ENCODE results near the gene RRP7A. TPM values are rescaled to one million over a fixed set of nuclear protein-coding genes. Genes with fewer than 3 reads are reported as not detected.
"Not testable (repeated sequence)": the region's sequence is repeated elsewhere in the genome, so short reads cannot be mapped to it uniquely, and the experiment has no call there.

RRP7A gene
- total and polyA plus RNA-seq, 12 donors: 10.3 to 53.9 (median 35.7) TPM

DNA sequence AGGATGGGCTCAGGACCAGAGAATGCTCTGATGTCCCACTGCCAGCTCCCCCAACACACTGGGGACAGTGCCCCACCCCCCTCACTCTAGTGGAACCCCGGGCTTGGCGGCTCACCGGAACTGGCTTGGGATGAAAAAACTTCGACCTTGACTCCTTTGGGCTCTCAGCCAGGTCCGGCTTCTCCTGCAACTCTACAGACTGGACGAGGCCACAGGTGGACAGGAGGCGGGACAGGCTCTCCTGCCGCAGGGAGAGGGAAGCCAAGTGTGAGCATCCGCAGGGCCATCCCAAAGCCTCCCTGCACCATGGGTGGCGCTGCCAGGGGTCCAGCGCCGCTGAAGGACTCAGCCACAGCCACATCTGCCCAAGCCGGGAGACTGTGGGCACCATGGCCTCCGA is 3.7 kb downstream of the RRP7A start:
- Histone ChIP-seq H3K27ac (peak overlapping the region in 1 of 5 donors; percentile 29), H3K9me3 (replicated peaks in 1 of 3) (no peaks in the 10 kb centered on the region), H3K27me3 (no peaks in the 10 kb centered on the region), H3K4me1 (replicated peaks in 1 of 2) (peaks cover 0 to 9% of the 10 kb centered on the region in 2 donors), H3K36me3 (replicated peaks in 1 of 2) (peaks cover 0 to 23% of the 10 kb centered on the region in 2 donors), H3K4me3 (no peak overlapping the region)
- TF ChIP-seq POLR2A (IDR thresholded peaks at IDR 0.05): no peak
- TF ChIP-seq, protein P1, sequence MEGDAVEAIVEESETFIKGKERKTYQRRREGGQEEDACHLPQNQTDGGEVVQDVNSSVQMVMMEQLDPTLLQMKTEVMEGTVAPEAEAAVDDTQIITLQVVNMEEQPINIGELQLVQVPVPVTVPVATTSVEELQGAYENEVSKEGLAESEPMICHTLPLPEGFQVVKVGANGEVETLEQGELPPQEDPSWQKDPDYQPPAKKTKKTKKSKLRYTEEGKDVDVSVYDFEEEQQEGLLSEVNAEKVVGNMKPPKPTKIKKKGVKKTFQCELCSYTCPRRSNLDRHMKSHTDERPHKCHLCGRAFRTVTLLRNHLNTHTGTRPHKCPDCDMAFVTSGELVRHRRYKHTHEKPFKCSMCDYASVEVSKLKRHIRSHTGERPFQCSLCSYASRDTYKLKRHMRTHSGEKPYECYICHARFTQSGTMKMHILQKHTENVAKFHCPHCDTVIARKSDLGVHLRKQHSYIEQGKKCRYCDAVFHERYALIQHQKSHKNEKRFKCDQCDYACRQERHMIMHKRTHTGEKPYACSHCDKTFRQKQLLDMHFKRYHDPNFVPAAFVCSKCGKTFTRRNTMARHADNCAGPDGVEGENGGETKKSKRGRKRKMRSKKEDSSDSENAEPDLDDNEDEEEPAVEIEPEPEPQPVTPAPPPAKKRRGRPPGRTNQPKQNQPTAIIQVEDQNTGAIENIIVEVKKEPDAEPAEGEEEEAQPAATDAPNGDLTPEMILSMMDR (IDR thresholded peaks at IDR 0.05): no peak
- peak; percentile 69 to 90 (median 85) for DNase-seq
- 32 to 59% (median 38%) methylated on average over 10 to 14 of the region's 14 CpGs for WGBS, 4 donors
- intact Hi-C loops (cut with DNase I): no loop called here

DNA sequence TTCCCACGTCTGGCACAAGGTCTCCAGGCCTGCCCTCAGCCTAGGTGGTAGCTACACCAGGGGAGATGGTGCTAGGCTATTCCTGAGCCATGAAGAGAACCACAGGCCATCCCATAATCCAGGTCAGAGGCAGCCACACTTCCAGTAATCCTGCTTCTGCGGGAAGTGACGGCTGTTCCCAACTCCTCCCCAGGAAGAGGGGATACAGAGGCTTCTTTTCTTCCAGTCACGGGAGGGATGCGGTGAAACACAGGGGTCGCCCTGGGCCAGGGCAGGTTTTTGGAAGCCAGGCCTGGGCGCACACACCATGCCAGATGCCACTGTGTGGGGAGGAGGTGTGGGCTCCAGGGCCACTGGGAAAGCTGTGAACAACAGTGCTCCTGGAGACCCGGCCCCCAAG is 4.3 kb downstream of the RRP7A start:
- H3K4me1 ChIP-seq (replicated peaks in 1 of 2); H3K4me3 ChIP-seq; H3K9me3 ChIP-seq (replicated peaks in 1 of 3); H3K27me3 ChIP-seq; intact Hi-C loops (cut with DNase I); DNase-seq: not testable (repeated sequence)
- Histone ChIP-seq H3K36me3 (replicated peaks in 1 of 2) (peaks cover 0 to 23% of the 10 kb centered on the region in 2 donors), H3K27ac (peak overlapping the region in 2 of 5 donors; percentile 21 to 29)
- WGBS, 4 donors: 78 to 85% (median 83%) methylated on average over 6 to 7 of the region's 8 CpGs

DNA sequence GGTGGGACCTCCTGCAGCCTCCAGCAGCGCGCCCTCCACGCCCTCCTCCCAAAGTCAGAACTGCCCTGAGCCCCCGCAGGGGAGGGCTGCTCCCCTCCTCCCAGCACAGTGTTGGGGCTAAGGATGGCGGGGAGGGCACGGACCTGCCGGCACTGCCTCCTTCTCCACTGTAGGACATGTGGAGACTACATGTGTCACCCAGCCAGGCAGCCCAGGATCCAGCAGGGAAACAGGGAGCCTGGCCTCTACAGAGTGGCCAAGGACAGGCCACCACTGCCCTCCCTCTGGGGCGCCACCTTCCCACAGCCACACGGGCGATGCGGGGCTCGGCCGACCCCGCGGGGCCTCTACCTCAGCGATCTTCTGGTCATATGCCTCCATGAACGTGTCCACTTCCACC is 5.3 kb downstream of the RRP7A start:
- H3K4me1 ChIP-seq (replicated peaks in 1 of 2); H3K4me3 ChIP-seq; H3K27me3 ChIP-seq; H3K9me3 ChIP-seq (replicated peaks in 1 of 3); DNase-seq: not testable (repeated sequence)
- 58 to 100% (median 72%) methylated on average over 1 to 17 of the region's 17 CpGs for WGBS, 4 donors
- Histone ChIP-seq H3K36me3 (replicated peaks in 1 of 2) (peaks cover 0 to 23% of the 10 kb centered on the region in 2 donors), H3K27ac (peak overlapping the region in 1 of 5 donors; percentile 29)
- intact Hi-C loops (cut with DNase I): loop anchor here in 1 of 2 donors (5.0 kb wide), 1 partner anchor 33 kb away; no protein-coding TSS in a partner anchor

DNA sequence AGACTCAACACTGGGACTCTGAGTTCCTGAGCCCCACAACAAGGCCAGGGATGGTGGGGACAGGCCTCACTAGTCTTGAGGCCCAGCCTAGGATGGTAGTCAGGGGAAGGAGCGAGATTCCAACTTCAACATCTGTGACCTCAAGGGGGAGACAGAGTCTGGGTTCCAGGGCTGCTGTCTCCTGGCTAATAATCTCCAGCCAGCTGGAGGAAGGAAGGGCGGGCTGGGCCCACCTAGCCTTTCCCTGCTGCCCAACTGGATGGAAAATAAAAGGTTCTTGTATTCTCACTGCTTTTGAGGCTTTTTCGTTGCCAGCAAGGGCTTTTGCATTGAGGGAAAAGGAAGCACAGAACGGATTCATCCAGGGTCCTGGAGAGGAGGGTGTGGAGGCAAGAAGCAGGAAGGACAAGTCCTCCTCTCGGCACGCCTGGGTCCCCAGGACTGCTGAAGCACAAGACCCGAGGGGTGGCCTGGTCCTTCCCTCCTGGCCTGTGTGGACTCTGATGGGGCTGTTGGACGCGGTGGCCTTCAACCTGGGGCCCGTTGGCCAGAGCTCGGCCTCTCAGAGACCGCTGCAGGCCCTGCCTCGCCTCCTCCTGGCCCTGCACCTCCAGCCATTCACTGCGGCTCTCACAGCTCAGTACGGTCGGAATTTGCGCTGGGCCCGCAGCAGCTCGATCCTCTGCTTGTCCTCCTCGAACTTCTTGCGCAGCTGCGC is 7.2 kb downstream of the RRP7A start:
- WGBS, 4 donors: 67 to 80% (median 73%) methylated on average over 9 to 22 of the region's 22 CpGs
- Histone ChIP-seq H3K36me3 (replicated peaks in 1 of 2) (peaks cover 0 to 23% of the 10 kb centered on the region in 2 donors), H3K27ac (peak overlapping the region in 1 of 5 donors; percentile 49)
- intact Hi-C loops (cut with DNase I): loop anchor here in 1 of 2 donors (5.0 kb wide), 1 partner anchor 35 kb away; no protein-coding TSS in a partner anchor
- H3K4me3 ChIP-seq; H3K4me1 ChIP-seq (replicated peaks in 1 of 2); H3K9me3 ChIP-seq (replicated peaks in 1 of 3); H3K27me3 ChIP-seq: not testable (repeated sequence)
- TF ChIP-seq, protein P1 (IDR thresholded peaks at IDR 0.05): peak in 5 of 6 experiments; percentile 23 to 49 (median 31)
- peak in 5 of 7 donors; percentile 28 to 78 (median 51) for DNase-seq

DNA sequence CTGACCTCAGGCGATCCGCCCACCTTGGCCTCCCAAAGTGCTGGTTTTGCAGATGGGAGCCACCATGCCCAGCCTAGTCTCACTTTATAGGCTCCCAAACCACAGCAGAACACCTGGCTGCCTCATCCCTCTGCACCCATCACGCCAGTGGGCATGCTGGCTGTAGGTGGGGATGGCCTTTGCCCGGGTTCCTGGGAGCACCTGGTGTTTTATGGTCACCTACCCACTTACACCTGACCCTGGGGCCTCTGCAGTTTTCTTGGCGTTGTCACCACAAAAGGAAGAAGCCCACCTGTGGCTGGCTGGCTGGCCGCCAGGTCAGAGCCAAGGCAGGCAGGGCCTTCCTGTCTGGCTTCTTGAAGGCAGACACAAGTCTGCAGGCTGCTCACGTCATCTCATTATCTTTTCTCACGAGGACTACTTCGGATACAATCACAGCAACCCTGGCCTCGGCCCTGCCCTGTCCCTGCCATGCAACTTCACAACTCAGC is 8.2 kb downstream of the RRP7A start:
- H3K4me1 ChIP-seq (replicated peaks in 1 of 2): peaks cover 0 to 6% of the 10 kb centered on the region in 2 donors
- no peaks in the 10 kb centered on the region for H3K27me3 ChIP-seq
- H3K9me3 ChIP-seq (replicated peaks in 1 of 3): no peaks in the 10 kb centered on the region
- TF ChIP-seq, protein P1 (IDR thresholded peaks at IDR 0.05): no peak
- no peak for TF ChIP-seq POLR2A (IDR thresholded peaks at IDR 0.05)
- intact Hi-C loops (cut with DNase I): loop anchor here in 1 of 2 donors (5.0 kb wide), 1 partner anchor 36 kb away; no protein-coding TSS in a partner anchor
- 61 to 71% (median 70%) methylated on average over 7 to 10 of the region's 10 CpGs for WGBS, 4 donors
- no peak overlapping the region for H3K4me3 ChIP-seq
- H3K27ac ChIP-seq: no peak overlapping the region
- H3K36me3 ChIP-seq (replicated peaks in 1 of 2): peaks cover 0 to 16% of the 10 kb centered on the region in 2 donors
- no peak for DNase-seq
